ENCODE data around the gene GLP2R. TPM values are rescaled to one million over a fixed set of nuclear protein-coding genes. Genes with fewer than 3 reads are reported as not detected.

The GLP2R gene
- total RNA-seq, 3 donors from 2014 or later: 2.0 to 4.2 (median 3.7) TPM

- DNase-seq (ENCODE audit: low spot score in 2 of 2): no peak
These were observed 81.4 kb downstream of the GLP2R start for GRCh38 chr17:9907131-9907530.

GRCh38 chr17:9907883-9908648 is 82.3 kb downstream of the GLP2R start:
- H3K4me3 ChIP-seq: no peak overlapping the region
- intact Hi-C loops (cut with DNase I; ENCODE audit: low total_unique reads): no loop called here
- H3K27me3 ChIP-seq: no peaks in the 10 kb centered on the region
- TF ChIP-seq POLR2A (IDR thresholded peaks at IDR 0.05) (no peak), POLR2AphosphoS5 (IDR thresholded peaks at IDR 0.05) (no peak)
- TF ChIP-seq, protein P1, sequence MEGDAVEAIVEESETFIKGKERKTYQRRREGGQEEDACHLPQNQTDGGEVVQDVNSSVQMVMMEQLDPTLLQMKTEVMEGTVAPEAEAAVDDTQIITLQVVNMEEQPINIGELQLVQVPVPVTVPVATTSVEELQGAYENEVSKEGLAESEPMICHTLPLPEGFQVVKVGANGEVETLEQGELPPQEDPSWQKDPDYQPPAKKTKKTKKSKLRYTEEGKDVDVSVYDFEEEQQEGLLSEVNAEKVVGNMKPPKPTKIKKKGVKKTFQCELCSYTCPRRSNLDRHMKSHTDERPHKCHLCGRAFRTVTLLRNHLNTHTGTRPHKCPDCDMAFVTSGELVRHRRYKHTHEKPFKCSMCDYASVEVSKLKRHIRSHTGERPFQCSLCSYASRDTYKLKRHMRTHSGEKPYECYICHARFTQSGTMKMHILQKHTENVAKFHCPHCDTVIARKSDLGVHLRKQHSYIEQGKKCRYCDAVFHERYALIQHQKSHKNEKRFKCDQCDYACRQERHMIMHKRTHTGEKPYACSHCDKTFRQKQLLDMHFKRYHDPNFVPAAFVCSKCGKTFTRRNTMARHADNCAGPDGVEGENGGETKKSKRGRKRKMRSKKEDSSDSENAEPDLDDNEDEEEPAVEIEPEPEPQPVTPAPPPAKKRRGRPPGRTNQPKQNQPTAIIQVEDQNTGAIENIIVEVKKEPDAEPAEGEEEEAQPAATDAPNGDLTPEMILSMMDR (IDR thresholded peaks at IDR 0.05): no peak
- no peak for DNase-seq (ENCODE audit: low spot score in 2 of 2)
- no peaks in the 10 kb centered on the region for H3K4me1 ChIP-seq
- no peaks in the 10 kb centered on the region for H3K36me3 ChIP-seq
- H3K27ac ChIP-seq: no peak overlapping the region
- no peaks in the 10 kb centered on the region for H3K9me3 ChIP-seq

More at GRCh38 chr17:9907131-9907530, 81.4 kb downstream of the GLP2R start:
- no peak overlapping the region for H3K27ac ChIP-seq
- H3K9me3 ChIP-seq: no peaks in the 10 kb centered on the region
- H3K27me3 ChIP-seq: no peaks in the 10 kb centered on the region
- intact Hi-C loops (cut with DNase I; ENCODE audit: low total_unique reads): no loop called here
- no peak overlapping the region for H3K4me3 ChIP-seq
- H3K36me3 ChIP-seq: no peaks in the 10 kb centered on the region
- TF ChIP-seq, protein P1 (IDR thresholded peaks at IDR 0.05): no peak
- no peak for TF ChIP-seq POLR2A (IDR thresholded peaks at IDR 0.05)
- H3K4me1 ChIP-seq: no peaks in the 10 kb centered on the region

GRCh38 chr17:9908649-9909042 is 82.9 kb downstream of the GLP2R start:
- Histone ChIP-seq H3K27me3 (no peaks in the 10 kb centered on the region), H3K9me3 (no peaks in the 10 kb centered on the region), H3K36me3 (no peaks in the 10 kb centered on the region), H3K4me3 (no peak overlapping the region), H3K27ac (no peak overlapping the region), H3K4me1 (no peaks in the 10 kb centered on the region)
- no peak for TF ChIP-seq POLR2A (IDR thresholded peaks at IDR 0.05)
- TF ChIP-seq, protein P1 (IDR thresholded peaks at IDR 0.05): no peak
- TF ChIP-seq POLR2AphosphoS5 (IDR thresholded peaks at IDR 0.05): no peak
- intact Hi-C loops (cut with DNase I; ENCODE audit: low total_unique reads): no loop called here
- DNase-seq (ENCODE audit: low spot score in 2 of 2): no peak

GRCh38 chr17:9911089-9911488 is 85.4 kb downstream of the GLP2R start:
- no peaks in the 10 kb centered on the region for H3K4me1 ChIP-seq
- H3K27ac ChIP-seq: no peak overlapping the region
- intact Hi-C loops (cut with DNase I; ENCODE audit: low total_unique reads): no loop called here
- TF ChIP-seq POLR2AphosphoS5 (IDR thresholded peaks at IDR 0.05): no peak
- TF ChIP-seq, protein P1 (IDR thresholded peaks at IDR 0.05): no peak
- no peak for TF ChIP-seq POLR2A (IDR thresholded peaks at IDR 0.05)
- no peak overlapping the region for H3K4me3 ChIP-seq
- H3K27me3 ChIP-seq: no peaks in the 10 kb centered on the region
- H3K36me3 ChIP-seq: no peaks in the 10 kb centered on the region
- DNase-seq (ENCODE audit: low spot score in 2 of 2): no peak
- no peaks in the 10 kb centered on the region for H3K9me3 ChIP-seq
